GM12891 (cell line): ENCODE measurements around the gene CD83.

Experiments
- PAX5 ChIP-seq: IDR thresholded peaks from 2 replicates; pipeline ENCODE4 v1.6.1; 2011; ENCODE audit warnings: low read length, moderate library complexity, mild to moderate bottlenecking; ENCODE audit not compliant: insufficient read depth, severe bottlenecking
- POLR2A ChIP-seq: IDR thresholded peaks from 2 replicates; pipeline ENCODE4 v1.6.1; 2011; ENCODE audit warnings: low read depth, low read length, control low read depth
- POLR2AphosphoS5 ChIP-seq: IDR thresholded peaks from 2 replicates; pipeline ENCODE4 v1.6.1; 2011; ENCODE audit warnings: low read depth, low read length, control low read depth
- SPI1 ChIP-seq: IDR thresholded peaks from 2 replicates; pipeline ENCODE4 v1.6.1; 2011; ENCODE audit warnings: low read depth, low read length, control low read depth
- TAF1 ChIP-seq: IDR thresholded peaks from 2 replicates; pipeline ENCODE4 v1.6.1; 2011; ENCODE audit warnings: low read depth, low read length, control low read depth

GRCh38 chr6:14135893-14136539 is 18.4 kb downstream of the CD83 start:
- TF ChIP-seq TAF1 (no peak), POLR2AphosphoS5 (no peak; the same call in 1 of the 2 replicates), POLR2A (peak; percentile 62; the same call in 1 of the 2 replicates), PAX5 (no peak), SPI1 (no peak)
